Measurements from ENCODE around the gene STK40.

DNA sequence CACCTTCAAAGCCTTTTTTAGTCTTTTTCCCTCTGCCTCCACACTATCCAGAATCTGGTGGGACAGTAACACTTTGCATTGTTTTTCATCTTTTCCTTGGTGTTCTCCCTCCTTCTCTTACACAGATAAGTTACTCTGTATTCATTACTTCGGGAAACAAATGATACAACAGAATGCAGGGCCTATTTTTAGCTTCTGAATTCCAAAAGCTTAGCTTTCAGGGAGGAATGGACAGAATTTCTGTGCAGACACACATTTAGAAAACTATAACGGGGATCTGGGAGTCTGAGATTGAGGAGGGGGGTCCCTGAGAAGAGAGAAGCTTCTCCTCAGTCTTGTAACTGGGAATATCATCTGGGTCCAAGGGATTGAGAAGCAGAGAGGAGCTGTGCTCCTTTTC lies 3.5 kb upstream of the STK40 start:
- no peak for TF ChIP-seq YY1 (IDR thresholded peaks at IDR 0.05; ENCODE audit: insufficient read depth, insufficient read length)
- TF ChIP-seq ZNF274 (IDR thresholded peaks at IDR 0.05; ENCODE audit: low read depth, low read length) = no peak
